SK-N-SH treated with all-trans-retinoic acid at 6 μM for 48 hours (cell line): ENCODE measurements around the gene ADGRB3.

ENCODE experiments used
- ARNTL ChIP-seq: fragments of 450-650 bp; formaldehyde crosslinking; IDR thresholded peaks from 2 replicates; pipeline ENCODE4 v1.5.0; 2020; ENCODE audit warnings: low read depth, mild to moderate bottlenecking, moderate library complexity, borderline replicate concordance
- CREB5 ChIP-seq: fragments of 250-450 bp; sonication (Bioruptor Pico); IDR thresholded peaks from 2 replicates; pipeline ENCODE4 v1.5.1; 2020; ENCODE audit warnings: low read depth, mild to moderate bottlenecking, moderate library complexity
- CSDC2 ChIP-seq: fragments of 250-450 bp; sonication (Bioruptor Pico); IDR thresholded peaks from 2 replicates; pipeline ENCODE4 v1.5.0; 2020; ENCODE audit warnings: mild to moderate bottlenecking, moderate library complexity
- CSRNP3 ChIP-seq: fragments of 250-450 bp; sonication (Bioruptor Pico); IDR thresholded peaks from 2 replicates; pipeline ENCODE4 v1.5.1; 2021; ENCODE audit warnings: mild to moderate bottlenecking, moderate library complexity
- ESRRG ChIP-seq: fragments of 250-450 bp; sonication (Bioruptor Pico); IDR thresholded peaks from 2 replicates; pipeline ENCODE4 v1.6.1; 2021; ENCODE audit warnings: mild to moderate bottlenecking
- GLIS3 ChIP-seq: fragments of 250-450 bp; sonication (Bioruptor Pico); IDR thresholded peaks from 2 replicates; pipeline ENCODE4 v1.5.0; 2020; ENCODE audit warnings: mild to moderate bottlenecking, moderate library complexity
- OSR1 ChIP-seq: fragments of 250-450 bp; sonication (Bioruptor Pico); IDR thresholded peaks from 2 replicates; pipeline ENCODE4 v1.8.0; 2022; ENCODE audit warnings: moderate library complexity, mild to moderate bottlenecking, inconsistent platforms
- SNAI2 ChIP-seq: fragments of 250-450 bp; sonication (Bioruptor Pico); IDR thresholded peaks from 2 replicates; pipeline ENCODE4 v1.5.0; 2020; ENCODE audit warnings: mild to moderate bottlenecking, moderate library complexity
- ZC3H10 ChIP-seq: fragments of 250-450 bp; sonication (Bioruptor Pico); IDR thresholded peaks from 2 replicates; pipeline ENCODE4 v1.5.1; 2021; ENCODE audit warnings: mild to moderate bottlenecking, moderate library complexity
- ZFP3 ChIP-seq: fragments of 250-450 bp; sonication (Bioruptor Pico); IDR thresholded peaks from 2 replicates; pipeline ENCODE4 v1.5.0; 2020; ENCODE audit warnings: mild to moderate bottlenecking, moderate library complexity
- ZFP30 ChIP-seq: fragments of 450-650 bp; formaldehyde crosslinking; IDR thresholded peaks from 2 replicates; pipeline ENCODE4 v1.5.0; 2022; ENCODE audit warnings: mild to moderate bottlenecking, moderate library complexity
- ZNF565 ChIP-seq: fragments of 450-650 bp; formaldehyde crosslinking; conservative IDR thresholded peaks from 2 replicates; pipeline ENCODE4 v1.5.0; 2020; ENCODE audit warnings: low read depth, mild to moderate bottlenecking, moderate library complexity
- ZNF70 ChIP-seq: fragments of 450-650 bp; formaldehyde crosslinking; IDR thresholded peaks from 2 replicates; pipeline ENCODE4 v1.5.0; 2020; ENCODE audit warnings: mild to moderate bottlenecking, moderate library complexity
- TF ChIP-seq, protein P1 (sequence below): fragments of 250-450 bp; sonication (Bioruptor Pico); IDR thresholded peaks from 2 replicates; pipeline ENCODE4 v1.8.0; 2020; ENCODE audit warnings: mild to moderate bottlenecking, moderate library complexity, borderline replicate concordance

GRCh38 chr6:68597642-68598041 is 37.4 kb upstream of the ADGRB3 start:
- TF ChIP-seq ZNF565 (CRISPR knock-in tag) (no peak), CREB5 (CRISPR knock-in tag) (no peak), SNAI2 (CRISPR knock-in tag) (no peak), ESRRG (no peak), ARNTL (CRISPR knock-in tag) (no peak), ZC3H10 (CRISPR knock-in tag) (no peak), CSDC2 (no peak), ZFP3 (CRISPR knock-in tag) (no peak), OSR1 (CRISPR knock-in tag) (no peak), ZNF70 (CRISPR knock-in tag) (no peak), CSRNP3 (CRISPR knock-in tag) (no peak), ZFP30 (CRISPR knock-in tag) (no peak), GLIS3 (CRISPR knock-in tag) (no peak)
- TF ChIP-seq, protein P1, sequence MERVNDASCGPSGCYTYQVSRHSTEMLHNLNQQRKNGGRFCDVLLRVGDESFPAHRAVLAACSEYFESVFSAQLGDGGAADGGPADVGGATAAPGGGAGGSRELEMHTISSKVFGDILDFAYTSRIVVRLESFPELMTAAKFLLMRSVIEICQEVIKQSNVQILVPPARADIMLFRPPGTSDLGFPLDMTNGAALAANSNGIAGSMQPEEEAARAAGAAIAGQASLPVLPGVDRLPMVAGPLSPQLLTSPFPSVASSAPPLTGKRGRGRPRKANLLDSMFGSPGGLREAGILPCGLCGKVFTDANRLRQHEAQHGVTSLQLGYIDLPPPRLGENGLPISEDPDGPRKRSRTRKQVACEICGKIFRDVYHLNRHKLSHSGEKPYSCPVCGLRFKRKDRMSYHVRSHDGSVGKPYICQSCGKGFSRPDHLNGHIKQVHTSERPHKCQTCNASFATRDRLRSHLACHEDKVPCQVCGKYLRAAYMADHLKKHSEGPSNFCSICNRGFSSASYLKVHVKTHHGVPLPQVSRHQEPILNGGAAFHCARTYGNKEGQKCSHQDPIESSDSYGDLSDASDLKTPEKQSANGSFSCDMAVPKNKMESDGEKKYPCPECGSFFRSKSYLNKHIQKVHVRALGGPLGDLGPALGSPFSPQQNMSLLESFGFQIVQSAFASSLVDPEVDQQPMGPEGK (CRISPR knock-in tag): no peak
